ENCODE data around the gene ZNF783.
"Not testable (repeated sequence)": the region's sequence is repeated elsewhere in the genome, so short reads cannot be mapped to it uniquely, and the experiment has no call there.

The ZNF783 gene

GRCh38 chr7:149261829-149262617 lies at the start of gene ZNF783:
TSS of gene ZNF783 (plus strand) at chr7:149262196. CDS start at chr7:149262334, 138 bp downstream.
- DNase-seq = peak; percentile 48 to 88

- no peak for DNase-seq
These were observed 47.8 kb upstream of the ZNF783 start for GRCh38 chr7:149214020-149214720.

- no peak for DNase-seq
These were observed 45.6 kb upstream of the ZNF783 start for GRCh38 chr7:149216402-149216801.

GRCh38 chr7:149217570-149217969 lies 44.4 kb upstream of the ZNF783 start:
- DNase-seq = no peak

GRCh38 chr7:149218469-149219420 lies 43.3 kb upstream of the ZNF783 start:
- no peak for DNase-seq

DNA sequence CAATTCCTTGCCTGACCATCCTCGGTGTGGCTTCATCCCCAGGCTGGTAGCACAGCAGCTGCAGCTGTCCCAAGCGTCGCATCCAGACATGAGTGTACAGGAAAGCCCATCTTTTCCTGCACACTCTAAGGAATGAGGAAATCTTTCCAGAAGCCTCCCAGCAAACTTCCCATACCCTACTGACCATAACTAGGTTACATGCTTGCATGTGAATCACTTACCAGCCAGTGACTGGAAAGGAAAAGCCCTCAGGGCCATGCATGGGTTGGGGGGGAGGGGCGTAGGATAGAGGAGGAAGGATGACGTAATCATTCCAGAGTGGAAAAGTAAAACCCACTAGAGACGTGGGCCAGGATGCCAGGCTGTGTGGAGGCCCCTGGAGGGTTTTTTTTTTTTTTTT lies 41.5 kb upstream of the ZNF783 start:
- DNase-seq = no peak

- DNase-seq = no peak
These were observed 38.8 kb upstream of the ZNF783 start for GRCh38 chr7:149223176-149223575.

GRCh38 chr7:149223761-149224160 lies 38.2 kb upstream of the ZNF783 start:
- DNase-seq = no peak

DNA sequence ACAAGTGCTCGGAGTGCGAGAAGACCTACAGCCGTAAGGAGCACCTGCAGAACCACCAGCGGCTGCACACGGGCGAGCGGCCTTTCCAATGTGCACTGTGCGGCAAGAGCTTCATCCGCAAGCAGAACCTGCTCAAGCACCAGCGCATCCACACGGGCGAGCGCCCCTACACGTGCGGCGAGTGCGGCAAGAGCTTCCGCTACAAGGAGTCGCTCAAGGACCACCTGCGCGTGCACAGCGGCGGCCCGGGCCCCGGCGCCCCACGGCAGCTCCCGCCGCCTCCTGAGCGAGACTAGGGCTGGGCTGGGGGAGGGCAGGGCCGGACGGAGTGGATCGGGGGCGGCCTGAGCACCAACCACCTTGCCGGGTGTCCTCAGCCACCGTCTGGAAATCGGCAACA lies 37.6 kb upstream of the ZNF783 start:
- no peak for DNase-seq

GRCh38 chr7:149225106-149225505 lies 36.9 kb upstream of the ZNF783 start:
- DNase-seq = no peak

GRCh38 chr7:149225656-149226055 lies 36.3 kb upstream of the ZNF783 start:
- DNase-seq = no peak

- not testable (repeated sequence) for DNase-seq
These were observed 35.6 kb upstream of the ZNF783 start for GRCh38 chr7:149226366-149226765.

- DNase-seq = no peak
These were observed 35.0 kb upstream of the ZNF783 start for GRCh38 chr7:149226840-149227494.

DNA sequence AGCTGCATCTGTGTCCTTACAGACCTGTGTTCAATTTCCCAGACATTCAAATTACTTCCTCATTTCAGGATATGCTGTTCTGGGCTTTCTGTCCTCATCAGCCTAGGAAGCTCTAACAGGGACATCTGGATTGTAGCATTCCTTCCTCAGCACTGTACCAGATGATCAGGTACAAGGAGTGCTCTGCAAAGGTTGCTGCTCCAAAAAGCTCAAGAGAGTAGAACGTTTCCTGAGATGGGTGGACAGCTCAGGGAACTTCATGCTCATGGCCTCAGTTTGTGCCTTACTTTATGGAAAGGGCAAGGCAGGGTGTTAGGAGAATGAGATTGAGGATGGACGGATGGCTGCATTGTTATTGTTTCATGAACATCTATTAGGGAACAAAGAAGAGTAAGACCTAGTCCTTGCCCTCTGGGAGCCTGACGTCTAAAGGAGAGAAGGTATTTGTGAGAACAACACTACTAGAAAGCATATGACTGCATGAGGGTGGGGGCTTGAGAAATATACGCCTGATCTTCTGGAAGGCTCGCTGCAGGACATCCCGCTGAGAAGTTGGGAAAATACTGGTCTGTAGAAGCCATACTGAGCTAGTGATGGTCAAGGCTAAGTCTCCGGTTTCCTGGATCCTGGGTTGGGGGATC lies 33.0 kb upstream of the ZNF783 start:
- DNase-seq = no peak

DNA sequence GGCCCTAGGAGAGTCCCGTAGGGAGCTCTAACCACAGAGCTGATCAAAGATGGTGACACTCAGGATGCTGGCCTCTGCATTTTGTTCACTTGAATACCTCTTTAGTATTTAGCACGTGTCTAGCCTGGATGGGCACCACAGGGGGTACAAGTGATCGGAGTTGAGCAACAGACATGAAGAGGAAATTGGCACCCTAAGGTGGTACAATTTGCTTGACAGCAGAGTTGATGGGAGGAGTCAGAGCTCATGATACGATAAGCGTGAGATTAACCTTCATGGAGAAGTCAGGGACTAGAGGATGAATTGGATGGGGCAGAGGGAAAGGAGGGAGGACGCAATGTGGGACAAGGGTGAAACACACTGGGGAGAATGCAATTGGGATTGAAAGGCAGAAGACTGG lies 32.5 kb upstream of the ZNF783 start:
- DNase-seq = no peak

DNA sequence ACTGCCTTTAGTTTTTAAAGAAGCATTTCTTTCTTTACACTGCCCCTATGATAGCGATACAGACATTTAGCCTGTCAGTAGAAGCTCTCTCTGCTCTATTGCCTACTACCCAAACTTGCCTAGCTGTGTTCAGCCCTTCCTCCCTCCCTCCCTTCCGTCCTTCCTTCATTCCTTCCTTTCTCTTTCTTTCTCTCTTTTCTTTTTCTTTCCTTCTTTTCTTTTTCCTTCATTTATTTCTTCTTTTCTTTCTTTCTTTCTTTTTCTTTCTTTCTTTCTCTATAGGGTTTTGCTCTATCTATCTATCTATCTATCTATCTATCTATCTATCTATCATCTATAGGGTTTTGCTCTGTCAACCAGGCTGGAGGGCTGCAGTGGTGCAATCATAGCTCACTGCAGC lies 29.6 kb upstream of the ZNF783 start:
- DNase-seq = no peak

DNA sequence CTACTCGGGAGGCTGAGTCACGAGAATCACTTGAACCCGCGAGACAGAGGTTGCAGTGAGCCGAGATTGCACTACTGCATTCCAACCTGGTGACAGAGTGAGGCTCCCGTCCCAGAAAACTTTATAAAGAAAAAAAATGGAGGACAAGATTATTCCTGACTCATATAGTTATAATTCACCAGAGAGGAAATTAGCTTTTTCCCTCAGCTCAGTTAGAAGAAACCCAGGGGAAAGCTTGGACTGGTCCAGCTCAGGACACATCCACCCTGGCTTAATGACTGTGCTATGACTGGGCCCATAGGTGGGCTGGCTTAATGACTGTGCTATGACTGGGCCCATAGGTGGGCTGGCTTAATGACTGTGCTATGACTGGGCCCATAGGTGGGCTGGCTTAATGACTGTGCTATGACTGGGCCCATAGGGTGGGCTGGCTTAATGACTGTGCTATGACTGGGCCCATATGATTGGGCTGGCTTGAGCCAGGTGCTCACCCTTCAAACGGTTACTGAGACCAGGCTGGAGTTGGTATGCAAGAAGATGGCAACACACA lies 28.3 kb upstream of the ZNF783 start:
- DNase-seq = not testable (repeated sequence)

GRCh38 chr7:149237502-149237901 lies 24.5 kb upstream of the ZNF783 start:
- no peak for DNase-seq

DNA sequence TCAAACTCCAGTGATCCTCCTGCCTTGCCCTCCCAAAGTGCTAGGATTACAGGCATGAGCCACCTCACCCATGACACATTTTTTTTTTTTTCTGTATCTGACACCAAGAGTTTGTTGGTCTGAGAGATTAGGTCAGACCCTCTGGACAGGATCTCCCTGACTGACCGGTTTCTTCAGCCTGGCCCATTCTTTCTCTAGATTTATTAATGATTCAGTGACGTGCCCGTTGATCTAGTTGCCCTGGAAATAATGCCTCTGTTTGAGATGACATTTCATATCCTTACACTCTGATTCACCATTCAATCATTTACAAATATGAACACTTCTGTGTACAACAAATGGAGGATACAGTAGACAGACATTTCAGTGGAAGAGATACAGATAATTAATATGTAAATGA lies 23.9 kb upstream of the ZNF783 start:
- DNase-seq = no peak

- DNase-seq = peak; percentile 65 to 89
These were observed 22.5 kb upstream of the ZNF783 start, which contains the start of gene ZNF212 for GRCh38 chr7:149239345-149240143. TSS of gene ZNF212 (plus strand) at chr7:149239651. CDS start at chr7:149239779, 128 bp downstream.

GRCh38 chr7:149240637-149241036 lies 21.4 kb upstream of the ZNF783 start:
- no peak for DNase-seq

Data from NCI-H446 (cell line).